ENCODE results near the gene HERC2. TPM values are rescaled to one million over a fixed set of nuclear protein-coding genes. Genes with fewer than 3 reads are reported as not detected.
"Not testable (repeated sequence)": the region's sequence is repeated elsewhere in the genome, so short reads cannot be mapped to it uniquely, and the experiment has no call there.

Gene HERC2
- total RNA-seq, 2 donors from 2014 or later, result 65.1 to 69.8 TPM

- H3K4me3 ChIP-seq, result no peak overlapping the region
- H3K36me3 ChIP-seq, result no peaks in the 10 kb centered on the region
- H3K9me3 ChIP-seq, result no peaks in the 10 kb centered on the region
- no peak overlapping the region for H3K27ac ChIP-seq
- H3K4me1 ChIP-seq (replicated peaks), result no peaks in the 10 kb centered on the region
- no peak for DNase-seq (ENCODE audit: low spot score)
- no peaks in the 10 kb centered on the region for H3K27me3 ChIP-seq (replicated peaks; ENCODE audit: insufficient read depth)
- TF ChIP-seq CTCF (IDR thresholded peaks at IDR 0.05), result no peak
- intact Hi-C loops (cut with DNase I), result no loop called here
- WGBS, result 98% methylated on average over 6 of the region's 6 CpGs
Observed at GRCh38 chr15:28140062-28140461, 181.9 kb downstream of the HERC2 start.

DNA sequence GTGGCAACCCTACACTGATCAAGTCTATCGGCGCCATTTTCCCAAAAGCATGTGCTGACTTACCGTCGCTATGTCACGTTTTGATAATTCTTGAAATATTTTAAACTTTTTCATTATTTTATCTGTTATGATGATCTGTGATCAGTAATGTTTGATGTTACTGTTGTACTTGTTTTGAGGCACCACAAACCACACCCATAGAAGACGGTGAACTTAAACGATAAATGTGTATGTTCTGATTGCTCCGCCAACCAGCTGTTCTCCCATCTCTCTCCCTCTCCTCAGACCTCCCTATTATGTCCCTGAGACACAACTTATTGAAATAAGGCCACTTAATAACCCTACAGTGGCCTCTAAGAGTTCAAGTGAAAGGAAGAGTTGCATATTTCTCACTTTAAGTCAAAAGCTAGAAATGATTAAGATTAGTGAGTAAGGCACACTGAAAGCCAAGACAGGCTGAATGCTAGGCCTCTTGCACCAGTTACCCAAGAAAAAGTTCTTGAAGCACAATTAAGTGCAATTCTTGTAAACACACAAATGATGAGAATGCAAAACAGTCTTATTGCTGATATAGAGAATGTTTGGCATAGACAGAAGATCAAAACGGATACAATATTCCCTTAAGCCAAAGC is 184.5 kb downstream of the HERC2 start:
- WGBS, result 84% methylated on average over 9 of the region's 9 CpGs
- H3K9me3 ChIP-seq; H3K4me1 ChIP-seq (replicated peaks); H3K27me3 ChIP-seq (replicated peaks; ENCODE audit: insufficient read depth); DNase-seq (ENCODE audit: low spot score); H3K4me3 ChIP-seq; intact Hi-C loops (cut with DNase I); H3K36me3 ChIP-seq; H3K27ac ChIP-seq: not testable (repeated sequence)

GRCh38 chr15:28136236-28136904 is 185.6 kb downstream of the HERC2 start:
- H3K9me3 ChIP-seq; intact Hi-C loops (cut with DNase I): not testable (repeated sequence)
- WGBS, result 70% methylated on average over 6 of the region's 6 CpGs

GRCh38 chr15:28133281-28133680 is 188.7 kb downstream of the HERC2 start:
- no peaks in the 10 kb centered on the region for H3K27me3 ChIP-seq (replicated peaks; ENCODE audit: insufficient read depth)
- H3K36me3 ChIP-seq, result peaks cover 0 to 12% of the 10 kb centered on the region in 2 donors
- intact Hi-C loops (cut with DNase I), result no loop called here
- no peak overlapping the region for H3K27ac ChIP-seq
- H3K9me3 ChIP-seq, result no peaks in the 10 kb centered on the region
- H3K4me1 ChIP-seq (replicated peaks), result no peaks in the 10 kb centered on the region
- no peak for DNase-seq (ENCODE audit: low spot score)
- TF ChIP-seq POLR2AphosphoS5 (IDR thresholded peaks at IDR 0.05) (no peak), POLR2A (IDR thresholded peaks at IDR 0.05) (no peak), CTCF (IDR thresholded peaks at IDR 0.05) (no peak)
- no peak overlapping the region for H3K4me3 ChIP-seq

More at GRCh38 chr15:28136236-28136904, 185.6 kb downstream of the HERC2 start:
- H3K27ac ChIP-seq; DNase-seq (ENCODE audit: low spot score); H3K4me3 ChIP-seq; H3K4me1 ChIP-seq (replicated peaks); H3K27me3 ChIP-seq (replicated peaks; ENCODE audit: insufficient read depth): not testable (repeated sequence)
- peaks cover 0 to 12% of the 10 kb centered on the region in 2 donors for H3K36me3 ChIP-seq

GRCh38 chr15:28132524-28133275 is 189.3 kb downstream of the HERC2 start:
- intact Hi-C loops (cut with DNase I), result no loop called here
- Histone ChIP-seq H3K27me3 (replicated peaks; ENCODE audit: insufficient read depth) (no peaks in the 10 kb centered on the region), H3K4me1 (replicated peaks) (no peaks in the 10 kb centered on the region), H3K27ac (no peak overlapping the region), H3K9me3 (no peaks in the 10 kb centered on the region), H3K4me3 (no peak overlapping the region), H3K36me3 (peaks cover 0 to 12% of the 10 kb centered on the region in 2 donors)
- 84% methylated on average over 21 of the region's 21 CpGs for WGBS
- TF ChIP-seq POLR2A (IDR thresholded peaks at IDR 0.05) (no peak), POLR2AphosphoS5 (IDR thresholded peaks at IDR 0.05) (no peak), CTCF (IDR thresholded peaks at IDR 0.05) (no peak)
- DNase-seq (ENCODE audit: low spot score), result no peak
